ENCODE measurements around the gene BBS5. TPM values are rescaled to one million over a fixed set of nuclear protein-coding genes. Genes with fewer than 3 reads are reported as not detected.

Gene BBS5
- total RNA-seq: 10 to 100 TPM in 2 of 4 donors, 1 to 10 TPM in 2; 6.4 to 10.5 (median 8.9) TPM

GRCh38 chr2:169479257-169480078 is at the start of gene BBS5:
Gene BBS5, plus strand, starts transcription at chr2:169479494. Its CDS starts 60 bp downstream, at chr2:169479554.
- TF ChIP-seq CTCF (IDR thresholded peaks at IDR 0.05; ENCODE audit: low read depth): no peak

- TF ChIP-seq CTCF (IDR thresholded peaks at IDR 0.05; ENCODE audit: low read depth): no peak
These were observed 40.7 kb upstream of the BBS5 start for GRCh38 chr2:169438466-169439072.

DNA sequence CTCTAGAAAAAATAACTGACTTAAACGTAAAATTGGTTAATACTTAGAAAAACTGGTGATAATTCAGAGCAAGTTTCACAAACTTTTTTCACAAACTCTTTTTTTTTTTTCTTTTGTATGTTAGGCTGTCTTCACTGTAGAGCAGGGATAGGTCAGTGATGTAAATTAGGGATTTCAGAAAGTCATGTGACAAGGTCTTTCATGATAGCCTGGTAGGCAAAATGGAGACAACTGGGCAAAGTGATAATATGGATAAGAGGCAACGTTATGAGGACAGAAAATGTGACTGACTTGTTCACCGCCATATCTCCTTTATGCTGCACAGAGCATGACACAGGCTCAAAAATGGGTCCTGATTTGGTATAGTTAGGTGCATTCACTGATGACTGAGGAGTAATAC is 39.4 kb upstream of the BBS5 start:
- no peak for TF ChIP-seq CTCF (IDR thresholded peaks at IDR 0.05; ENCODE audit: low read depth)

DNA sequence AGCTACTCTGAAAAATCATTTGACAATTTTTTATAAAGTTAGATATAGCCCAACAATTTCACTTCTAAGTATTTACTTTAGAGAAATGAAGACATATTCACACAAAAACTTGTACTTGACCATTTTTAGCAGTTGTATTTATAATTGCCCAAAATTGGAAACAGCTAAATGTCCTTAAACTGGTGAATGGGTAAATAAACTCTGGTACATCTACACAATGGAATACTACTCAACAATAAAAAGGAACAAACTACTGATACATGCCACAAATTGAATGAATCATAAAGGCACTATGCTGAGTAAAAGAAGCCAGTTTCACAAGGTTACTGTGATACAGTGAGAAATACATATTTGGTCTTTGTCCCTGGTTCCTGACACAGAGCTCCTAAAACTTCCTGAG is 32.8 kb upstream of the BBS5 start:
- TF ChIP-seq CTCF (IDR thresholded peaks at IDR 0.05; ENCODE audit: low read depth): no peak

DNA sequence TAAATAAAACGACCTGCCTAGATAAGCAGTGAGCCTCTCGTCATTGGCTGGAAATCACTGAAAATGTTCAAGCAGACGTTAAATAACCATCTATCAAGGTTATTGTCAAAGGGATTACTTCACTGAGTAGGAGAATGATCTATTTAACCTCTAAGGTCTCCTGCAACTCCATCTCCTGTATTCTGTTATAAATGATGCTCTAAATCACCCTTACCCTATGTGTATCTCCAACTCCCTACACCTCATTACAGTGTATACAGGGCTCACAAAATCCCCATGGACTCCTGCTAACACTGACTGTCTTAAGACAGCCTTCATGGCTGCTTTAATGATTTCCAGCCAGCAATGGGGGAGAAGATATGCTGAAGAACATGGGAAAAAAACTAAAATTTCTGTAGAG is 31.0 kb upstream of the BBS5 start:
- no peak for TF ChIP-seq CTCF (IDR thresholded peaks at IDR 0.05; ENCODE audit: low read depth)

- TF ChIP-seq CTCF (IDR thresholded peaks at IDR 0.05; ENCODE audit: low read depth): no peak
These were observed 30.4 kb upstream of the BBS5 start for GRCh38 chr2:169448865-169449264.

GRCh38 chr2:169452080-169452479 is 27.2 kb upstream of the BBS5 start:
- no peak for TF ChIP-seq CTCF (IDR thresholded peaks at IDR 0.05; ENCODE audit: low read depth)
